ENCODE results near the gene KRTAP9-4.

- TF ChIP-seq CTCF (IDR thresholded peaks at IDR 0.05; ENCODE audit: low read length), result no peak
- TF ChIP-seq EZH2 (optimal IDR thresholded peaks at IDR 0.05; ENCODE audit: low read depth, low read length), result no peak
Observed at GRCh38 chr17:41267711-41268110, 18.2 kb downstream of the KRTAP9-4 start.
